OCI-LY1 (cell line): ENCODE measurements around the gene MAPK13.

Experiments used
- EZH2 ChIP-seq: fragments of 200-600 bp; sonication (generic), shearing (Covaris generic); IDR thresholded peaks from 2 replicates; pipeline ENCODE4 v1.8.0; 2017; ENCODE audit warnings: borderline replicate concordance, mixed run types, mild to moderate bottlenecking, antibody characterized with exemption, low read length, moderate library complexity, mixed read lengths
- TF ChIP-seq, protein P1 (sequence below): fragments of 200-600 bp; sonication (generic), shearing (Covaris generic); IDR thresholded peaks from 2 replicates; pipeline ENCODE4 v1.5.1; 2017; ENCODE audit warnings: mild to moderate bottlenecking, antibody characterized with exemption, low read length, moderate library complexity, mixed read lengths

- TF ChIP-seq, protein P1, sequence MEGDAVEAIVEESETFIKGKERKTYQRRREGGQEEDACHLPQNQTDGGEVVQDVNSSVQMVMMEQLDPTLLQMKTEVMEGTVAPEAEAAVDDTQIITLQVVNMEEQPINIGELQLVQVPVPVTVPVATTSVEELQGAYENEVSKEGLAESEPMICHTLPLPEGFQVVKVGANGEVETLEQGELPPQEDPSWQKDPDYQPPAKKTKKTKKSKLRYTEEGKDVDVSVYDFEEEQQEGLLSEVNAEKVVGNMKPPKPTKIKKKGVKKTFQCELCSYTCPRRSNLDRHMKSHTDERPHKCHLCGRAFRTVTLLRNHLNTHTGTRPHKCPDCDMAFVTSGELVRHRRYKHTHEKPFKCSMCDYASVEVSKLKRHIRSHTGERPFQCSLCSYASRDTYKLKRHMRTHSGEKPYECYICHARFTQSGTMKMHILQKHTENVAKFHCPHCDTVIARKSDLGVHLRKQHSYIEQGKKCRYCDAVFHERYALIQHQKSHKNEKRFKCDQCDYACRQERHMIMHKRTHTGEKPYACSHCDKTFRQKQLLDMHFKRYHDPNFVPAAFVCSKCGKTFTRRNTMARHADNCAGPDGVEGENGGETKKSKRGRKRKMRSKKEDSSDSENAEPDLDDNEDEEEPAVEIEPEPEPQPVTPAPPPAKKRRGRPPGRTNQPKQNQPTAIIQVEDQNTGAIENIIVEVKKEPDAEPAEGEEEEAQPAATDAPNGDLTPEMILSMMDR: no peak
- TF ChIP-seq EZH2: no peak
Measured at GRCh38 chr6:36178544-36178943, 48.2 kb downstream of the MAPK13 start.
